Mucosa of descending colon (tissue), 3 donors: ENCODE measurements around the gene CORO1C. TPM values are rescaled to one million over a fixed set of nuclear protein-coding genes. Genes with fewer than 3 reads are reported as not detected.

Experiments used
- ATAC-seq: fragments of 200-7000 bp; cut with Tn5 transposase; one replicate; pipeline ENCODE4 v1.9.1; 2020; ENCODE audit warnings: mild to moderate bottlenecking, moderate library complexity
- DNase-seq, 3 donors: peaks; one replicate each; pipeline ENCODE4 v3.0.0-alpha.2; 2020
- H3K36me3 ChIP-seq: fragments of 200-600 bp; one replicate; pipeline ENCODE4 v1.8.0; 2021; ENCODE audit warnings: low read depth, mild to moderate bottlenecking
- H3K4me1 ChIP-seq: fragments of 200-600 bp; one replicate; pipeline ENCODE4 v1.8.0; 2021; ENCODE audit warnings: low read depth, mild to moderate bottlenecking
- H3K4me3 ChIP-seq: fragments of 200-600 bp; one replicate; pipeline ENCODE4 v1.8.0; 2021; ENCODE audit warnings: mild to moderate bottlenecking
- H3K9me3 ChIP-seq: fragments of 200-600 bp; one replicate; pipeline ENCODE4 v1.8.0; 2021; ENCODE audit warnings: mild to moderate bottlenecking
- CTCF ChIP-seq: fragments of 200-600 bp; IDR thresholded peaks from one replicate; pipeline ENCODE4 v1.8.0; 2022; ENCODE audit warnings: antibody characterized with exemption, mild to moderate bottlenecking
- intact Hi-C, 2 donors: fragments of 100-400 bp; cut with DNase I in 1 of 2; cut with micrococcal nuclease in 1 of 2; formaldehyde crosslinking; loops; one replicate each; pipeline versions ENCODE4 v1.11.0 to v1.11.1; 2022; cut with DNase I, micrococcal nuclease
- total RNA-seq, 3 donors: library from RNA; stranded (reverse); fragmentation: NEBNext Ultra II Directional in 2 of 3; extraction: Animal tissue kit (Norgen Biotek cat#: 25700) in 2 of 3; gene quantifications; one replicate each; pipeline versions ENCODE4 v1.2.1 to v1.2.4, GENCODE V29; 2021 to 2023
- donor health status: DM: no; HTN: no; CAD: no; lungs with moderate emphysema.
- donor health status: DM: no; HTN: no; CAD: no.
- donor health status: DM: no; HTN: yes; CAD: no.

Gene CORO1C
- total RNA-seq, 3 donors from 2014 or later, result 80.5 to 328 (median 123) TPM

DNA sequence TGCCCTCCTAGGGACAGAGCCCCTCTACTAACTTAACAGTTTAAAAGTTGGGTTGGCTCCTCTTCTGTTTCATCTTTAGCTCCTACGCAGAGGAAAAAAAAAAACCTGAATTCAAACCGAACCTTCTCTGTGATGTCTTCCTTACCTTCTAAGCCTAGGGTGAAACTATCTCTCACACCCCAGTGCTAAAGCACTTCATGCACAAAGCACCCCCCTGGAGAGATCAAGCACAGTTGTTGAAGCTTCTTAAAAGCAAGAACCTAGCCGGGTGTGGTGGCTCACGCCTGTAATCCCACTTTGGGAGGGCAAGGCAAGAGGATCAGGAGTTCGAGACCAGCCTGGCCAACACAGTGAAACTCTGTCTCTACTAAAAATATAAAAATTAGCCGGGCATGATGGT is 37.6 kb downstream of the CORO1C start:
- H3K4me3 ChIP-seq, result no peak overlapping the region
- no peak for ATAC-seq
- H3K36me3 ChIP-seq, result peaks cover 4% of the 10 kb centered on the region
- TF ChIP-seq CTCF, result no peak
- intact Hi-C loops, result no loop called here
- no peaks in the 10 kb centered on the region for H3K9me3 ChIP-seq
- H3K4me1 ChIP-seq, result peaks cover 26% of the 10 kb centered on the region
- DNase-seq, result no peak

DNA sequence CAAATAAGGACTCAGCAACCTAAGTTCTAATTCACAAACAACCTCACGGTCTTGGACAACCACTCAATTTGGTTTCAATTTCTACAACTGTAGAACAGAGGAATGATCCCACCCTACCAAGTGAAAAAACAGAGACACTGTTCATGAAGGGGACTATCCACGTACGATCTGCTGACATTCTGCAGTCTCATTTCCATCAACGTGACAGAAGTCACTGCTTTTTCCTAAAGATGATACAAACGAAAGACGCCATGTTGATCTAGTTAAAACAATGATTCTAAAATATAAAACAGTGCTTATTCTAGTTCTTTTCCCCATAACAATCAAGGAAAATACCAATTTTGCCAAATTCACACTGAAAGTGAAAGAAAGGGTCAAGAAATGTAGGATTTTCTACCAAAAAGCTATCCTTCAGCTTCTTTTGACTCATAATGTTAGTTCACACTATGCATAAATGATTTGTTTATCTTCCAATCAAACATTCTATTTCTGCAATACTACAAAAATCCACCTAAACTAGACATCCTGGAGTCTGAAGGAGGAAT is 38.1 kb downstream of the CORO1C start:
- no peak for TF ChIP-seq CTCF
- H3K4me1 ChIP-seq, result peaks cover 26% of the 10 kb centered on the region
- DNase-seq (no peak), ATAC-seq (no peak)
- peaks cover 4% of the 10 kb centered on the region for H3K36me3 ChIP-seq
- H3K4me3 ChIP-seq, result no peak overlapping the region
- no peaks in the 10 kb centered on the region for H3K9me3 ChIP-seq
- intact Hi-C loops, result no loop called here

DNA sequence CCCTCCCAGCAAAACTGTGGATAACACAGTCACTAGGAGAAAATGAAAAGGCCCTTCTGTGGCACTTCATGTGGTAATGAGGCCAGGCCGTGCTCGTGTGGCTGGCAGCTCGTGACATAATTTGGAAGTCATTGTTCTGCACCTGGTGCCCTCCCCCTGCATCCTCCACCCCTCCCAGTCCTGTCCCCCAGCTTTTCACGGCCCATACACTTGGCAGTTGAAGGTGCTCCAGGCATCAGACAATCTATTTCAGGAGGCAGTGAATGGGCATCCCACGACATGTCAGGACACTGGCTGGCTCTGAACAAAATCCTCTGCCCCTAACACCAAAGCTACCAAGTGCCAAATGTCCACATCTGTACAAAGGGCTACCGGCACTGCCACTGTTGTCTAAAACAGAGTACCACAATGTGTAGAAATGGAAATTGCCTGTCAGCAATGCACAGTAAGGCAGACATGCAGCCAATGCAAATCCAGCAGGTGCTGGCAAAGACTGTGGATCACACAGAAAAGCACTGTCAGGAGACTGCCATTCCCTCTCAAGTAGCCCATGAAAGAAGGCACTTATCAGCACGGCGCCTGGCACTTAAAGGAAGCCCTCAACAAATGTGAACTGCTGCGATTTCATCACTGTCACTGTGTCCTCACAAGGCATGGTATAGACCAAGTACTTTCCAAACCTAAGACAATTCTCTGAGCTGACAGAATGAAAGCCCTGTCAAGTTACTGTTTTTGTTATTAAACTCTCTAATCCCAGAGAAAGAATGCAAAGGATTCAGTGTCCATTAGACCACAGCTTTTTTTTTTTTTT is 39.1 kb downstream of the CORO1C start:
- peaks cover 26% of the 10 kb centered on the region for H3K4me1 ChIP-seq

DNA sequence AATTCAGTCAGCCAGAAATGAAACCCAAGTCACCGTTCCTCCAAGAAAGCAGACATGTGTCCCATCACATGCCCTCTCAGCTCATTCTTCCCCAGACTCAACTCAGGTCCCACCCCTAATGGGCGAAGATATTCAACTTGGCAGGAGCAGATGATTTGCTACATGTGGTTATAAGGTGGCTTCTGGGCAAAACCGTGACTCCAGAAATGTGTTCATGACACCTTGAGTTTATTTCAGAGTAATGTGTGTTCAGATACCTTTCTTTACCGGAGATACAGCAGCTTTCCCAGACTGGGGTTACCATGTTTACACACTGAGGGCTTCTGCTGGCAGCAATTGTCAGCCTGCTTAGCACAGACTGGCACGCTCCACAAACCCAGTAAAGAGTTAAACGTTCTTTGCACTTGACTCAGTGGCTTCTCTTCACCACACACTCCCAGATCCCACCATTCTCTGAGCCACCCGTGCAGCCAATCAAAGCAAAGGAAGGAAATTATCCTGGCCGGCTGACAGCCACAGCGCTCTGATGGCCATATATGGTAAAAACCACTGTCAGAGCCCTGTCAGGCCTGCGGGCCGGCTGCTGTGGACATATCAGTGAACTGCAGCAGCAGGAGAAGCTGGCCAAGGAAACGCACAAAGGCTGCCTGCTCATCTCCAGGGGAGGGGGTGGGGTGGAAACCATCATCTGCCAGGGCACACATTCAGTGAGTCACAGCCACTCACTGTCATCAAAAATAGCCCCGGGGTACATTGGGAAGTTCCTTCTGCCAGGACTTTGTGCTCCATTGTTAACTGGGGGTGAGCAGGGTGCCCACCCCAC is 39.9 kb downstream of the CORO1C start:
- intact Hi-C loops, result no loop called here
- peak; percentile 26 for TF ChIP-seq CTCF
- Histone ChIP-seq H3K36me3 (peaks cover 4% of the 10 kb centered on the region), H3K4me3 (no peak overlapping the region), H3K9me3 (no peaks in the 10 kb centered on the region), H3K4me1 (peaks cover 26% of the 10 kb centered on the region)
- ATAC-seq (peak; percentile 96), DNase-seq (peak; percentile 89 to 94 (median 91))

More for the DNA sequence above, 39.1 kb downstream of the CORO1C start:
- ATAC-seq (peak; percentile 17), DNase-seq (peak; percentile 34 to 66 (median 52))
- Histone ChIP-seq H3K9me3 (no peaks in the 10 kb centered on the region), H3K4me3 (no peak overlapping the region), H3K36me3 (peaks cover 4% of the 10 kb centered on the region)
- intact Hi-C loops, result no loop called here
- no peak for TF ChIP-seq CTCF

GRCh38 chr12:108690542-108691174 is 40.7 kb downstream of the CORO1C start:
- no peaks in the 10 kb centered on the region for H3K9me3 ChIP-seq
- DNase-seq (no peak), ATAC-seq (no peak)
- H3K4me1 ChIP-seq, result peaks cover 28% of the 10 kb centered on the region
- H3K4me3 ChIP-seq, result no peak overlapping the region
- no peak for TF ChIP-seq CTCF
- H3K36me3 ChIP-seq, result peaks cover 4% of the 10 kb centered on the region
- intact Hi-C loops, result no loop called here
